Heart left ventricle (tissue), 13 donors: Measurements from ENCODE around the gene ZMYM2.

ENCODE experiments used
- POLR2A ChIP-seq, 2 donors: fragments of 450-650 bp; IDR thresholded peaks; one replicate each; pipeline ENCODE4 v1.6.1; 2017; ENCODE audit warnings: antibody characterized with exemption in 2 of 2, mild to moderate bottlenecking in 2 of 2, moderate library complexity in 2 of 2
- TF ChIP-seq, protein P1 (sequence below), 12 donors: fragments of 200-600 bp; sonication (generic) in 4 of 12; IDR thresholded peaks; one replicate each; pipeline versions ENCODE4 v1.5.0 to v1.8.0; 2018 to 2022; ENCODE audit warnings: antibody characterized with exemption in 12 of 12, mild to moderate bottlenecking in 5 of 12
- donor health status: ischemic (EF 13 %, LVEDD 7.1; RV severe dilation, severe dysfunction).
- donor health status: DM: no; HTN: yes; CAD: no.
- donor health status: DM: no; HTN: no; CAD: no.
- donor health status: ischemic (EF 25% LVEDD 6.9; RV normal size, moderate dysfunction).
- donor health status: ischemic (EF 25% LVEDD 5.7; RV mildly dilated, moderate dysfunction).
- donor health status: ischemic (EF 35%, LVEDD 5.7; RV mildly dilated, moderate dysfunction).
- donor health status: nonischemic (EF 11% LVEDD 7.7; RV severe dilation, severe dysfunction).
- donor health status: DM: yes; HTN: yes; CAD: no.
- donor health status: PGD.
- donor health status: ischemic (EF 29% LVEDD 5.4; RV normal size, mild dysfunction).
- donor health status: nonischemic (EF 23%, LVEDD 6.1; RV moderate dilation, normal function).

DNA sequence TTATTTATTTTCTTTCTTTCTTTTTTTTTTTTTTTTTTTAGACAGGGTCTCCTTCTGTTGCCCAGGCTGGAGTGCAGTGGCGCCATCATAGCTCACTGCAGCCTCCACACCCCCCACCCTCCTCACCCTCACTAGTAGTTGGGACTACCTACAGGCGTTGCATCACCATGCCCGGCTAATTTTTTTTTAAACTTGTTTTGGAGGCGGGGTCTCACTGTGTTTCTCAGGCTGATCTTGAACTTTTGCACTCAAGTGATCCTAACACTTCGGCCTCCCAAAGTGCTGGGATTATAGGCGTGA lies 168.7 kb downstream of the ZMYM2 start:
- no peak for TF ChIP-seq POLR2A (IDR thresholded peaks at IDR 0.05)
- TF ChIP-seq, protein P1, sequence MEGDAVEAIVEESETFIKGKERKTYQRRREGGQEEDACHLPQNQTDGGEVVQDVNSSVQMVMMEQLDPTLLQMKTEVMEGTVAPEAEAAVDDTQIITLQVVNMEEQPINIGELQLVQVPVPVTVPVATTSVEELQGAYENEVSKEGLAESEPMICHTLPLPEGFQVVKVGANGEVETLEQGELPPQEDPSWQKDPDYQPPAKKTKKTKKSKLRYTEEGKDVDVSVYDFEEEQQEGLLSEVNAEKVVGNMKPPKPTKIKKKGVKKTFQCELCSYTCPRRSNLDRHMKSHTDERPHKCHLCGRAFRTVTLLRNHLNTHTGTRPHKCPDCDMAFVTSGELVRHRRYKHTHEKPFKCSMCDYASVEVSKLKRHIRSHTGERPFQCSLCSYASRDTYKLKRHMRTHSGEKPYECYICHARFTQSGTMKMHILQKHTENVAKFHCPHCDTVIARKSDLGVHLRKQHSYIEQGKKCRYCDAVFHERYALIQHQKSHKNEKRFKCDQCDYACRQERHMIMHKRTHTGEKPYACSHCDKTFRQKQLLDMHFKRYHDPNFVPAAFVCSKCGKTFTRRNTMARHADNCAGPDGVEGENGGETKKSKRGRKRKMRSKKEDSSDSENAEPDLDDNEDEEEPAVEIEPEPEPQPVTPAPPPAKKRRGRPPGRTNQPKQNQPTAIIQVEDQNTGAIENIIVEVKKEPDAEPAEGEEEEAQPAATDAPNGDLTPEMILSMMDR (IDR thresholded peaks at IDR 0.05): no peak
